ENCODE measurements around the gene TIMP3. TPM values are rescaled to one million over a fixed set of nuclear protein-coding genes. Genes with fewer than 3 reads are reported as not detected.

TIMP3 gene
- polyA plus RNA-seq, 1 donor from 2014 or later: 0.72 TPM

DNA sequence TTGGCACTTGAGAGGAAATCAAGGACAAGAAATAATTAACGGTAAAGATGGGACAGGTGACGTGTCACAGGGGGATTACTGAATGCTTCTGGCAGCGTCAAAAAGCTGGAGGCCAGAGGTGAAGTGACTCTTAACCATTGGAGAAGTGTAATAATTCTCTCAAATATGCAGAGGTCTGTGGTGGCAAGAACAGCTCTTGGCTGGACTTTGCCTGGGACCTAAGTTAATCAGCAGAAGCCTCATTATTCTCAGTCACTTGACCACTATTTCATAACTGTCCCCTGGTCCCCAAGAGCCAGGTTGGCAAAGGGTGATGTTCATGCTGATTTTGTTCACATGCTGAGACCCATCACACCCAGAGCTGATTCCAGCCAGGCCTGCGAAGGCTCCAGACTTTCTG, 72.9 kb downstream of the TIMP3 start:
- no peak for TF ChIP-seq TAF1 (IDR thresholded peaks at IDR 0.05; ENCODE audit: low read depth)
- no peak for TF ChIP-seq REST (IDR thresholded peaks at IDR 0.05; ENCODE audit: borderline replicate concordance)
- TF ChIP-seq EP300 (conservative IDR thresholded peaks at IDR 0.05; ENCODE audit: poor library complexity, severe bottlenecking): no peak
- TF ChIP-seq POLR2AphosphoS5 (IDR thresholded peaks at IDR 0.05): no peak
- no peak for TF ChIP-seq SMC3 (conservative IDR thresholded peaks at IDR 0.05; ENCODE audit: poor library complexity)
- TF ChIP-seq RAD21 (conservative IDR thresholded peaks at IDR 0.05): no peak
- TF ChIP-seq EZH2 (IDR thresholded peaks at IDR 0.05; ENCODE audit: borderline replicate concordance, insufficient read depth, low read length, poor library complexity, severe bottlenecking): no peak
- TF ChIP-seq, protein P1, sequence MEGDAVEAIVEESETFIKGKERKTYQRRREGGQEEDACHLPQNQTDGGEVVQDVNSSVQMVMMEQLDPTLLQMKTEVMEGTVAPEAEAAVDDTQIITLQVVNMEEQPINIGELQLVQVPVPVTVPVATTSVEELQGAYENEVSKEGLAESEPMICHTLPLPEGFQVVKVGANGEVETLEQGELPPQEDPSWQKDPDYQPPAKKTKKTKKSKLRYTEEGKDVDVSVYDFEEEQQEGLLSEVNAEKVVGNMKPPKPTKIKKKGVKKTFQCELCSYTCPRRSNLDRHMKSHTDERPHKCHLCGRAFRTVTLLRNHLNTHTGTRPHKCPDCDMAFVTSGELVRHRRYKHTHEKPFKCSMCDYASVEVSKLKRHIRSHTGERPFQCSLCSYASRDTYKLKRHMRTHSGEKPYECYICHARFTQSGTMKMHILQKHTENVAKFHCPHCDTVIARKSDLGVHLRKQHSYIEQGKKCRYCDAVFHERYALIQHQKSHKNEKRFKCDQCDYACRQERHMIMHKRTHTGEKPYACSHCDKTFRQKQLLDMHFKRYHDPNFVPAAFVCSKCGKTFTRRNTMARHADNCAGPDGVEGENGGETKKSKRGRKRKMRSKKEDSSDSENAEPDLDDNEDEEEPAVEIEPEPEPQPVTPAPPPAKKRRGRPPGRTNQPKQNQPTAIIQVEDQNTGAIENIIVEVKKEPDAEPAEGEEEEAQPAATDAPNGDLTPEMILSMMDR (IDR thresholded peaks at IDR 0.05; ENCODE audit: poor library complexity, severe bottlenecking): no peak
- no peak for TF ChIP-seq MXI1 (conservative IDR thresholded peaks at IDR 0.05; ENCODE audit: poor library complexity, severe bottlenecking)
- Histone ChIP-seq H3K9me3 (ENCODE audit: low read length) (no peaks in the 10 kb centered on the region), H3F3A (ENCODE audit: insufficient read depth, low read length, poor library complexity, severe bottlenecking) (no peaks in the 10 kb centered on the region), H3K4me3 (ENCODE audit: low read length) (no peak overlapping the region), H3K9ac (ENCODE audit: low read length) (no peak overlapping the region), H3K36me3 (ENCODE audit: insufficient read depth, low read length) (no peaks in the 10 kb centered on the region), H3K79me2 (replicated peaks; ENCODE audit: insufficient read depth, low read length) (no peaks in the 10 kb centered on the region), H4K20me1 (ENCODE audit: insufficient read depth) (no peaks in the 10 kb centered on the region), H3K9me2 (ENCODE audit: insufficient read depth, low read length) (no peaks in the 10 kb centered on the region), H2AFZ (ENCODE audit: low read depth, low read length) (no peak overlapping the region), H3K4me2 (ENCODE audit: low read length) (no peak overlapping the region), H3K27me3 (ENCODE audit: insufficient read depth, low read depth, low read length) (no peaks in the 10 kb centered on the region), H3K27ac (ENCODE audit: low read length) (no peak overlapping the region)

GRCh38 chr22:32874976-32875375, 73.5 kb downstream of the TIMP3 start:
- Histone ChIP-seq H3K9me2 (ENCODE audit: insufficient read depth, low read length) (no peaks in the 10 kb centered on the region), H4K20me1 (ENCODE audit: insufficient read depth) (no peaks in the 10 kb centered on the region)
- TF ChIP-seq SMC3 (conservative IDR thresholded peaks at IDR 0.05; ENCODE audit: poor library complexity) (no peak), POLR2AphosphoS5 (IDR thresholded peaks at IDR 0.05) (no peak), EP300 (conservative IDR thresholded peaks at IDR 0.05; ENCODE audit: poor library complexity, severe bottlenecking) (no peak), MXI1 (conservative IDR thresholded peaks at IDR 0.05; ENCODE audit: poor library complexity, severe bottlenecking) (no peak), EZH2 (IDR thresholded peaks at IDR 0.05; ENCODE audit: borderline replicate concordance, insufficient read depth, low read length, poor library complexity, severe bottlenecking) (no peak), REST (IDR thresholded peaks at IDR 0.05; ENCODE audit: borderline replicate concordance) (no peak), TAF1 (IDR thresholded peaks at IDR 0.05; ENCODE audit: low read depth) (no peak), RAD21 (conservative IDR thresholded peaks at IDR 0.05) (no peak)
- TF ChIP-seq, protein P1 (IDR thresholded peaks at IDR 0.05; ENCODE audit: poor library complexity, severe bottlenecking): no peak

More at GRCh38 chr22:32874976-32875375, 73.5 kb downstream of the TIMP3 start:
- no peak overlapping the region for H2AFZ ChIP-seq (ENCODE audit: low read depth, low read length)
- H3K9me3 ChIP-seq (ENCODE audit: low read length): no peaks in the 10 kb centered on the region
- H3K36me3 ChIP-seq (ENCODE audit: insufficient read depth, low read length): no peaks in the 10 kb centered on the region
- H3F3A ChIP-seq (ENCODE audit: insufficient read depth, low read length, poor library complexity, severe bottlenecking): no peaks in the 10 kb centered on the region
- no peak overlapping the region for H3K4me2 ChIP-seq (ENCODE audit: low read length)
- no peak overlapping the region for H3K27ac ChIP-seq (ENCODE audit: low read length)
- H3K4me3 ChIP-seq (ENCODE audit: low read length): no peak overlapping the region
- H3K9ac ChIP-seq (ENCODE audit: low read length): no peak overlapping the region
- no peaks in the 10 kb centered on the region for H3K27me3 ChIP-seq (ENCODE audit: insufficient read depth, low read depth, low read length)
- no peaks in the 10 kb centered on the region for H3K79me2 ChIP-seq (replicated peaks; ENCODE audit: insufficient read depth, low read length)
